ENCODE data around the gene PDIA2. TPM values are rescaled to one million over a fixed set of nuclear protein-coding genes. Genes with fewer than 3 reads are reported as not detected.

The PDIA2 gene
- total RNA-seq, 3 donors from 2014 or later: 0.23 to 2.8 (median 1.3) TPM

DNA sequence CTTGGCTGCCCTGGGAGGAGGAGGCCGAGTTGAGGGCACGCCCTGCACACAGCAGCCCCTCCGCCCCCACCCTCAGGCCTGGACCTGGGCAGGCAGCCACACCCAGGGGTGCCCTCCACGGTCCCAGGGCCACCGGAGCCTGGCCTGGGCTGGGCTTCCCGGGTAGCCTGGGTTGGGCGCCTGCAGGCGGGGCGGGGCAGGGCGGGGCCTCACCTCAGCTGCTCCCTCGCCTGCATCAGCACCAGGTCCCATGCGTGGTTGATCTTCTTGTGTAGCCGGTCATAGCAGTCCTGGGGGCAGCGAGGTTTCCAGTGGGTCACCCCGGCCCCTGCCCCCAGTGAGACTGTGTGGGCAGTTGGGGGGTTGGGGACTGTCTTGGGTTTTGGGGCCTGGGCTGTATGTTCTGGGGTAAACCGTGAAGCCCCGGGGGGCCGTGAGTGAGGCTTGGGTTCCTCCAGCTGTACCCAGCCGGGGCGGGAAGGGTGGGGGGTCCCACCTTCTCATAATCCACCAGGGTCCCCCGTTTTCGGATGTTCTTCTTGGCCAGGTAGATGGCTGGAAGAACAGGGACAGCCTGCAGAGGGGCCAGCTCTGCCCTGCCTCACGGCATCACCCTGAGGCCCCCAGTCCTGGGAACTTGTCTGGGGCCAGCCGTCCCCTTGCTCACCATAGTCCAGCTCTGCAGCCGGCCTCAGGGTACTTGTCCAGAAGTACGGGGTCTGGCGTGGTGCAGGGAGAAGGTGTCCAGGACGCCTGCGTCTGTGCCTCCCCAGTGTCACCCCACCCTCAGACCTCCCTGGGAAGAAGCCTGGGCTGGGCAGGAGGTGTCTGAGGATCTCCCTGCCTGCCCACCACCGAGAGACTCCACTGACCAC, 9.2 kb upstream of the PDIA2 start:
- no peaks in the 10 kb centered on the region for H3K36me3 ChIP-seq (ENCODE audit: low read depth)
- H3K4me1 ChIP-seq (ENCODE audit: low read depth): peaks cover 13% of the 10 kb centered on the region
- intact Hi-C loops (cut with DNase I, micrococcal nuclease): no loop called here
- TF ChIP-seq, protein P1, sequence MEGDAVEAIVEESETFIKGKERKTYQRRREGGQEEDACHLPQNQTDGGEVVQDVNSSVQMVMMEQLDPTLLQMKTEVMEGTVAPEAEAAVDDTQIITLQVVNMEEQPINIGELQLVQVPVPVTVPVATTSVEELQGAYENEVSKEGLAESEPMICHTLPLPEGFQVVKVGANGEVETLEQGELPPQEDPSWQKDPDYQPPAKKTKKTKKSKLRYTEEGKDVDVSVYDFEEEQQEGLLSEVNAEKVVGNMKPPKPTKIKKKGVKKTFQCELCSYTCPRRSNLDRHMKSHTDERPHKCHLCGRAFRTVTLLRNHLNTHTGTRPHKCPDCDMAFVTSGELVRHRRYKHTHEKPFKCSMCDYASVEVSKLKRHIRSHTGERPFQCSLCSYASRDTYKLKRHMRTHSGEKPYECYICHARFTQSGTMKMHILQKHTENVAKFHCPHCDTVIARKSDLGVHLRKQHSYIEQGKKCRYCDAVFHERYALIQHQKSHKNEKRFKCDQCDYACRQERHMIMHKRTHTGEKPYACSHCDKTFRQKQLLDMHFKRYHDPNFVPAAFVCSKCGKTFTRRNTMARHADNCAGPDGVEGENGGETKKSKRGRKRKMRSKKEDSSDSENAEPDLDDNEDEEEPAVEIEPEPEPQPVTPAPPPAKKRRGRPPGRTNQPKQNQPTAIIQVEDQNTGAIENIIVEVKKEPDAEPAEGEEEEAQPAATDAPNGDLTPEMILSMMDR (IDR thresholded peaks at IDR 0.05): no peak
- H3K4me3 ChIP-seq: no peak overlapping the region
- ATAC-seq (peak; percentile 82), DNase-seq (peak; percentile 75 to 86 (median 85))
- no peaks in the 10 kb centered on the region for H3K9me3 ChIP-seq

DNA sequence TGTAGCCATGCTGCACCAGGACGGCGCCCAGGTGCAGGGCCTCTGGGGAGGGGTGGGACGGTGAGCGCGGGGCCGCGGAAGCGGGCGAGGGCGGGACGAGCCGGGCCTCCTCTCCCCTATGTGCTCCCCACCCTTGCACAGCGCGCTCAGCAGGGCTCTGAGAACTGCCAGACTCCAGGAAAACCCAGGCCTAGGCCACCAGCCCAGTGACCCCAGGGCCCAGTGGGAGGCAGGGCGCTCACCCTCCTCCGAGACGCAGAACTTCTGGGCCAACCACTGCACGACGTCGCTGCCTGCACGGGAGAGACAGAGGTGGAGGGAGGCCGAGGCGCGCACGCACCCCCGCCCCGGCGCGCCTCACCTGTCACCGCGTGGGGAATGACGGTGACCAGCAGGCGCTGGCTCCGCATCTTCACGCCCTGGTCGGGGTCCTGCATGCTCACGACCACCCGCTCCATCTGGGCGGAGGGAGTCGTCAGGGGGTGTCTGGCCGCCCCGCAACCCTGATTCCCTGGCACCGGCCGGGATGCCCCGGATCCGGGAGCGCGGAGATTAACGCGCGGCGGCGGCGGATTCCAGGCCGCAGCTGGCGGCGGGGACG, 7.8 kb upstream of the PDIA2 start:
- peak; percentile 34 for ATAC-seq
- Histone ChIP-seq H3K9me3 (no peaks in the 10 kb centered on the region), H3K36me3 (ENCODE audit: low read depth) (no peaks in the 10 kb centered on the region), H3K4me3 (no peak overlapping the region), H3K4me1 (ENCODE audit: low read depth) (peaks cover 18% of the 10 kb centered on the region)
- TF ChIP-seq, protein P1 (IDR thresholded peaks at IDR 0.05): no peak
- DNase-seq: no peak
- intact Hi-C loops (cut with DNase I, micrococcal nuclease): no loop called here

DNA sequence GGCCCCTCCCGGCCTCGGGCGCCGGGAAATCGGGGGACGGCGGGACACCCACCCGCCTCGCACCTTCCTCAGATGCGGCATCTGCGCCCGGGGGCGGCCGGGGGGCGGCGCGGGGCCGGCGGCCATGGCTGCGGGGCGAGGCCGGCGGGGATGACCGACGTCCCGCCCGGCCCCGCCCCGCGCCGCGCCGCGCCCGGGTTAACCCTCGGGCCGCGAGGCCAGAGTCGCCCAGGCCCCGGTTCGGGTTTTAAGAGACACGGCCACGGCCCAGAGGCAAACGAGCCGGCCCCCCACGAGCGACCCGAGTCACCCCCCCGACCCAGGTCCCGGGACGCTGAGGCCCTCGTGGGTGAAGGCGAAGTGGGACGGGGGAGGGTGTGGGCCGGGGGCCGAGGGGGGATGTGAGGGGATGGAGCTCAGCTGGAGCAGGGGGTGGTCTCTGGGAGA, 7.2 kb upstream of the PDIA2 start, which contains the start of gene RGS11:
TSS of gene RGS11 (minus strand) at position 159 of the 447 bp plus-strand sequence. CDS start at position 126, 33 bp downstream.
- intact Hi-C loops (cut with DNase I, micrococcal nuclease): no loop called here
- ATAC-seq: peak; percentile 39
- TF ChIP-seq, protein P1 (IDR thresholded peaks at IDR 0.05): no peak
- no peaks in the 10 kb centered on the region for H3K9me3 ChIP-seq
- H3K4me1 ChIP-seq (ENCODE audit: low read depth): peaks cover 21% of the 10 kb centered on the region
- no peak within 1 kb of the TSS for H3K4me3 ChIP-seq
- no peak for DNase-seq
- H3K36me3 ChIP-seq (ENCODE audit: low read depth): no peaks in the 10 kb centered on the region

DNA sequence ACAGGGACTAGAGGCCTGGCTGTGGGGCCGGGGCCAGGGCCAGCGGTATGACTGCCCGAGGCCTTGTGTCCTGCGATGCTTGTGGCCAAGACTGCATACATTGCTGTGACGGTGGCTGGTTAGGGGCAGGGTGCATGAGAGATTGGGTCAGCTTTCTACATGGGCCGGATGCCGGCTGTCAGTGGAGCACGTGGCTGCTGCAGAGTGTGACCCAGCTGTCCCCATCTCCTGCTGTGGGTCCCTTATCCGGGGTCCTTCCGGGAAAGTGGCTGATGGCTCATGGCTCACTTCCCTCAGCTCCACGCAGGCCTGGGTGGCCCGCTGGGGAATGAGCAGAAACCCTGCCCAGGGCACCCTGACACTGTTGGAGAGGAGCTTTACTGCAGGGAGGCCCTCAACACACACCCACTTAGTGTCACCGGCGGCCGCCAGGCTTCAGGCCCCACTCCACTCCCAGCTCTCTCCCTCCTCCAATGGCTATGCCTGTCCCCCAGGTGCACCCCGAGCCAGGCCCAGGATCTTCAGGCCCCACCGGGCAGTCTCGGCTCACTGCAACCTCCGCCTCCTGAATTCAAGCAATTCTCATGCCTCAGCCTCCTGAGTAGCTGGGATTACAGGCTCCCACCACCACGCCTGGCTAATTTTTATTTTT, 6.4 kb upstream of the PDIA2 start:
- intact Hi-C loops (cut with DNase I, micrococcal nuclease): no loop called here
- ATAC-seq (no peak), DNase-seq (no peak)
- H3K36me3 ChIP-seq (ENCODE audit: low read depth): no peaks in the 10 kb centered on the region
- H3K4me1 ChIP-seq (ENCODE audit: low read depth): peaks cover 29% of the 10 kb centered on the region
- H3K9me3 ChIP-seq: no peaks in the 10 kb centered on the region
- TF ChIP-seq, protein P1 (IDR thresholded peaks at IDR 0.05): no peak
- H3K4me3 ChIP-seq: no peak overlapping the region

DNA sequence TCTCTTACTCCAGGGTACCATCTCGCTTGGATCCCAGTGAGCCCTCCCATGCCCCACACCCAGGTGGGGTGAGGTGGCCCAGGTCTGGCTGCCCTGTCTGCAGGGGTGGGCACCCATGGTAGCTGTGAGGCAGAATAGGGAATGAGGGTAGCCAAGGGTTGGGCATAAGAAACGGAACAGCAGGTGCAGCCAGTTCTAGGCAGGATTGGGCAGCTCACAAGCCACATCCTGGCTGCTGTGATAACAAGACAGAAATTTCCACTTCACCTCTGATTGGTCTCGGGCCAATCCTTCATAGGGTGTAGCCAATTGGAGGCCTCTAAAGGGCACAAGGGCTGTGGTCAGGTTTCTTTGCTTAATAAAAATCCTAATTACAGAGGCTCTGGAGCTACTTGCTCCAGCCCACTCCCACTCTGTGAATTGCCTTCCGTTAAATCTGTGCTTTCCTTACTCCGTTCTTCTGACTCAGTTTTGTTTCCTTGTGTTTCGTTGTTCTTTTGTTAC, 4.0 kb upstream of the PDIA2 start:
- TF ChIP-seq, protein P1 (IDR thresholded peaks at IDR 0.05): no peak
- intact Hi-C loops (cut with DNase I, micrococcal nuclease): no loop called here
- Histone ChIP-seq H3K4me1 (ENCODE audit: low read depth) (peaks cover 23% of the 10 kb centered on the region), H3K4me3 (no peak overlapping the region), H3K9me3 (no peaks in the 10 kb centered on the region), H3K36me3 (ENCODE audit: low read depth) (no peaks in the 10 kb centered on the region)
- no peak for DNase-seq
- ATAC-seq: peak; percentile 58

All from mucosa of descending colon (tissue), 3 donors.